ENCODE data around the gene ACTN1. TPM values are rescaled to one million over a fixed set of nuclear protein-coding genes. Genes with fewer than 3 reads are reported as not detected.
A peak's percentile ranks its signal among the peaks of the same experiment; 100 is the strongest.

ACTN1 gene
- total RNA-seq, 2 donors from 2014 or later = 106 to 185 TPM

GRCh38 chr14:68919129-68919927 is 59.8 kb downstream of the ACTN1 start:
- Histone ChIP-seq H3K4me1 (no peaks in the 10 kb centered on the region), H3K36me3 (peaks cover 3% of the 10 kb centered on the region), H3K9ac (ENCODE audit: low read depth in 2 of 2, low read length in 2 of 2) (no peak overlapping the region), H3K27ac (no peak overlapping the region), H3K4me3 (no peak overlapping the region), H3K27me3 (no peaks in the 10 kb centered on the region), H3K9me3 (no peaks in the 10 kb centered on the region)
- intact Hi-C loops (cut with DNase I) = no loop called here
- no peak for TF ChIP-seq CTCF (IDR thresholded peaks at IDR 0.05)
- DNase-seq = no peak

- no peak overlapping the region for H3K4me3 ChIP-seq
- intact Hi-C loops (cut with DNase I) = no loop called here
- no peaks in the 10 kb centered on the region for H3K27me3 ChIP-seq
- H3K9ac ChIP-seq (ENCODE audit: low read depth in 2 of 2, low read length in 2 of 2) = no peak overlapping the region
- no peak for DNase-seq
- H3K4me1 ChIP-seq = no peaks in the 10 kb centered on the region
- TF ChIP-seq CTCF (IDR thresholded peaks at IDR 0.05) = no peak
- H3K9me3 ChIP-seq = no peaks in the 10 kb centered on the region
- no peak overlapping the region for H3K27ac ChIP-seq
- peaks cover 3% of the 10 kb centered on the region for H3K36me3 ChIP-seq
Observed at GRCh38 chr14:68918612-68919011, 60.5 kb downstream of the ACTN1 start.

- H3K9ac ChIP-seq (ENCODE audit: low read depth in 2 of 2, low read length in 2 of 2) = no peak overlapping the region
- intact Hi-C loops (cut with DNase I) = no loop called here
- H3K36me3 ChIP-seq = peaks cover 3% of the 10 kb centered on the region
- no peak for DNase-seq
- TF ChIP-seq CTCF (IDR thresholded peaks at IDR 0.05) = no peak
- H3K4me3 ChIP-seq = no peak overlapping the region
- no peaks in the 10 kb centered on the region for H3K9me3 ChIP-seq
- H3K27me3 ChIP-seq = no peaks in the 10 kb centered on the region
- no peaks in the 10 kb centered on the region for H3K4me1 ChIP-seq
- no peak overlapping the region for H3K27ac ChIP-seq
Observed at GRCh38 chr14:68916358-68916941, 62.7 kb downstream of the ACTN1 start.

GRCh38 chr14:68913516-68913915 is 65.6 kb downstream of the ACTN1 start:
- DNase-seq = no peak
- Histone ChIP-seq H3K9ac (ENCODE audit: low read depth in 2 of 2, low read length in 2 of 2) (no peak overlapping the region), H3K36me3 (peaks cover 3% of the 10 kb centered on the region), H3K27me3 (no peaks in the 10 kb centered on the region), H3K4me1 (no peaks in the 10 kb centered on the region), H3K9me3 (no peaks in the 10 kb centered on the region), H3K4me3 (no peak overlapping the region), H3K27ac (no peak overlapping the region)
- TF ChIP-seq CTCF (IDR thresholded peaks at IDR 0.05) = no peak
- intact Hi-C loops (cut with DNase I) = loop anchor here (2.0 to 5.0 kb wide), 2 partner anchors 89 to 179 kb away; no protein-coding TSS in a partner anchor

- no peaks in the 10 kb centered on the region for H3K36me3 ChIP-seq
- no peaks in the 10 kb centered on the region for H3K9me3 ChIP-seq
- no peak overlapping the region for H3K27ac ChIP-seq
- no peak overlapping the region for H3K4me3 ChIP-seq
- H3K9ac ChIP-seq (ENCODE audit: low read depth in 2 of 2, low read length in 2 of 2) = no peak overlapping the region
- intact Hi-C loops (cut with DNase I) = loop anchor here (2.0 to 5.0 kb wide), 2 partner anchors 91 to 181 kb away; no protein-coding TSS in a partner anchor
- TF ChIP-seq CTCF (IDR thresholded peaks at IDR 0.05) = peak; percentile 99
- H3K4me1 ChIP-seq = no peaks in the 10 kb centered on the region
- peak; percentile 81 for DNase-seq
- no peaks in the 10 kb centered on the region for H3K27me3 ChIP-seq
Observed at GRCh38 chr14:68911594-68912227, 67.4 kb downstream of the ACTN1 start.
